Measurements from ENCODE around the gene PTPRA.
"Not testable (repeated sequence)": the region's sequence is repeated elsewhere in the genome, so short reads cannot be mapped to it uniquely, and the experiment has no call there.

The PTPRA gene

GRCh38 chr20:3011752-3012151 is 138.5 kb downstream of the PTPRA start:
- no peak for DNase-seq

DNA sequence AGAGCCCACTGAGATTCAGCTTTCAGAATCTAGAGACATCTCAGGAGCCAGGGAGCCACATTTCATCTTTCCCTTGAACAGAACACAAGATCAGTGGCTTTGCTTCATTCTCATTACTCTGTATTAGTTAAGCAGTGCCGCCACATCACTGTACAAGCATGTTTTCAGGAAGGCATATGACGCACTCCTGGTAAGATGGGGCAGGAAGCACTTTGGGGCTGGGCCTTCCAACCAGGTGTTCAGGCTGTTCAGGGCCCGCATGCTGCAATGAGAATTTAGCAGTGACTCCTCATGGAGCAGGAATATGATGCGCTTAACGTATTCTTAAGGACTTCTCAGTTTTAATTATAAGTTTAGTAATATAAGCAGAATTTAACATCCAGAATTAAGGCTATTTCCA is 140.5 kb downstream of the PTPRA start:
- DNase-seq = no peak

- no peak for DNase-seq
Measured at GRCh38 chr20:3014179-3014578, 140.9 kb downstream of the PTPRA start.

DNA sequence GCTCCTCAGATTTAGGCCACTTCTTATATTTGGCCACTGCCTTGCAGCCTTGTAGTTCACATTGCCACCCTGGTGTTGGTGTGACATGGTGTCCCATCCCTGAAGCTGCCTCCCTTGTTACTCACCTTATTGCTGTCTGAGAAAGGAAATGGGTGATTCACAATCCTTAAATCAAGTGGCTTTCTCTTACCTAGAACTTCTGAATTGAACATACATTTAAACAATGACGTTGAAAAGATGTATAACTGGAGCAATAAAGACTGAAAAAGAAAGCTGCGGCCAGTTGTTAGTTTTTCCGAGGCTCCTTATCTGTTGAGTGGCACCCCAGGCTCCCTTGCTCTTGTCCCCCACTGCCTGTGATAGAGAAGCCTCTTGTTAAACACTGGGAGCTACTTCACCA is 141.4 kb downstream of the PTPRA start:
- no peak for DNase-seq

- DNase-seq = not testable (repeated sequence)
Measured at GRCh38 chr20:3015302-3015701, 142.0 kb downstream of the PTPRA start.

DNA sequence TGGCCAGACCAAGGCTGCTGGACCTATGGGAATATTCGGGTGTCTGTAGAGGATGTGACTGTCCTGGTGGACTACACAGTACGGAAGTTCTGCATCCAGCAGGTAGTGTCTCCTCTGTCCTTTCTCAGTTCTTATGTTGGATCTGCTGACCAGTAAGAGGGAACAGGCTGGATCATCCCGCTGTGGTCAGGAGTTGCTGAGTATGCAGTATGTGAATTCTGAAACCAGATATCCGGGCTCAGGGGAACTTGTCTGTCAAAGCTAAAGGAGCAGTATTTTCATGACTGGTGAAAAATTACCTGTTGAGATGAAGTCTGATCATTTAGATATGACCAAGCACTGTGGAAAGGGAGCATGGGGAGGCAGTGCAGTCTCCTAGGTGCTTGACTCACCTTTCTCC is 148.0 kb downstream of the PTPRA start:
- DNase-seq = no peak

- no peak for DNase-seq
Measured at GRCh38 chr20:3021777-3022176, 148.5 kb downstream of the PTPRA start.

DNA sequence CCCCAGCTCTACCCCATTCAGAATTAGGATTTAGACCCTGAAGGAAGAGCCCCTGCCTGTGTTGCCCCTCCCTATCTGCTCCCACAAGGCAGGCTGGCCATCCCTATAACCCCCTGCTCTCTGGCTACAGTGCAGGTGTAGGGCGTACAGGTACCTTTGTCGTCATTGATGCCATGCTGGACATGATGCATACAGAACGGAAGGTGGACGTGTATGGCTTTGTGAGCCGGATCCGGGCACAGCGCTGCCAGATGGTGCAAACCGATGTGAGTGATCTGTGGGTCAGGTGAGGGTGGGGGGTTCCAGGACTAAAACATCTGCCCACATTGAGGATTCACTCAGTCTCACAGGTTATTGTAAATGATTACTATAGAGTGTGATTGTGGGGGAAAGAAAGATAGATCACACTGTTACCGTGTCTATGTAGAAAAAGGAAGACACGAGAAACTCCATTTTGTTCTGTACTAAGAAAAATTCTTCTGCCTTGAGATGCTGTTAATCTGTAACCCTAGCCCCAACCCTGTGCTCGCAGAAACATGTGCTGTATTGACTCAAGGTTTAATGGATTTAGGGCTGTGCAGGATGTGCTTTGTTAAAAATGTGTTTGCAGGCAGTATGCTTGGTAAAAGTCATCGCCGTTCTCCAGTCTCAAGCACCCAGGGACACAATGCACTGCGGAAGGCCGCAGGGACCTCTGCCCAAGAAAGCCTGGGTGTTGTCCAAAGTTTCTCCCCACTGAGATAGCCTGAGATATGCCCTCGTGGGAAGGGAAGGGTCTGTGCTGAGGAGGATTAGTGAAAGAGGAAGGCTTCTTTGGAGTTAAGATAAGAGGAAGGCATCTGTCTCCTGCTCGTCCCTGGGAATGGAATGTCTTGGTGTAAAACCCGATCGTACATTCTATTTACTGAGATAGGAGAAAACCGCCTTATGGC is 149.5 kb downstream of the PTPRA start:
- not testable (repeated sequence) for DNase-seq

DNA sequence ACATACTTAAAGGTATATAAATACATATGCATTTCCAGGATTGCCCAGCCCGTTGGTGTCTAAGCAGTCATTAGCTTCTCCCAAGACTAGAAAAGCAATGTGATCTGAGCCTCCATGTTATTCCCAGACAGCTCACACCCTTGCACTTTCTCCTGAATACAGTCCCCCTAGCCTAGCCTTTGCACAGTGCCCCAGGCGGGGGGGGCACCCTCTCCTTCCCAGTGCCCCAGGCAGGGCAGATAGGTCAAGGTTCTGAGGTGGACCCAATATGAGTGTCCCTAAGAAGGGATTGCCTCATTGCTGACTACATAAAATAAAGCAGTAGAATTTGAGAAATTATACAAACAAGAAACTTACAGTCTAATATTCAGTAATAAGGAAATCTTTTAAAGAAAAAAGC is 154.7 kb downstream of the PTPRA start:
- DNase-seq = no peak

DNA sequence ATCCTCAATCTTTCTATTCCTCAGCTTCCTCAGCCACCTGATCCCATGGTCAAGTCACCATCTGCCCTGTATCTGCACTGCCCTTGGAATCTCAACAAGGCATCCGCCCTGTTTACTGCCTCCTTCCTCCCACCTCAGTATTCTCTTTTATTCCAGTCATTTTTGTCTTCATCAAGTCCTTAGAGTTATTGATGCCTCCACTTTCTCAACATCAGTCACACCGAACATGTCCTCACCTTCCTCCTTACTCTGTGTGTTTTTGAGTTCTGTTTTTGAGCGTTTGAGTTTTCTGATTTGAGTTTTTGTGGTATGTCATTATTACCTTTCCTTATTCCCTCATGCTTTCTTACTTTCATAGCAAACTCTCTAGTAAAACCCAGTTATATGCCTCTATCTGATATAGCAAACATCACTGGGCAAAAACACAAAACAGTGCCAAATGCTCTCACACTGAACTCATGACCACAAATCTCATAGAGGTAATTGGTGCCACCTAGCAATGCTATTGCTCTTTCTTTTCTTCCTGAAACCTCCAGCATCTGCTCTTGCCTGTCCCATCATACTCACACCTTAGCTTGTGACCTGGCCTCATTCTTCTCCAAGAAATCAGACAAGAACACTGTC is 158.4 kb downstream of the PTPRA start:
- DNase-seq = no peak

DNA sequence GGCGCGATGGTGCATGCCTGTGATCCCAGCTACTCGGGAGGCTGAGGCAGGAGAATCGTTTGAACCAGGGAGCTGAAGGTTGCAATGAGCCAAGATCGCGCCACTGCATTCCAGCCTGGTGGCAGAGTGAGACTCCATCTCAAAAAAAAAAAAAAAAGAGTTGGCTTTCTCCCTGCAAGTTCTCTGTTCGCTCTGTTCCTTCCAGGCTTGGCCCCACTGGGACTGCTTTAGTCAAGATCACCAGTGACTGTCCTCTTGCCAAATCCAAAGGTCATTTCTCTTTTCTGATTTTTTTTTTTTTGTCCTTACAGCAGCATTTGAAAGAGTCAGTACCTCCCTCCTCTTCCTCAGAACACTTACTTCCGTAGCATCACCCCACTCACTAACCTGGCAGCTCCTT is 159.3 kb downstream of the PTPRA start:
- no peak for DNase-seq

GRCh38 chr20:3037654-3038053 is 164.4 kb downstream of the PTPRA start:
- no peak for DNase-seq

DNA sequence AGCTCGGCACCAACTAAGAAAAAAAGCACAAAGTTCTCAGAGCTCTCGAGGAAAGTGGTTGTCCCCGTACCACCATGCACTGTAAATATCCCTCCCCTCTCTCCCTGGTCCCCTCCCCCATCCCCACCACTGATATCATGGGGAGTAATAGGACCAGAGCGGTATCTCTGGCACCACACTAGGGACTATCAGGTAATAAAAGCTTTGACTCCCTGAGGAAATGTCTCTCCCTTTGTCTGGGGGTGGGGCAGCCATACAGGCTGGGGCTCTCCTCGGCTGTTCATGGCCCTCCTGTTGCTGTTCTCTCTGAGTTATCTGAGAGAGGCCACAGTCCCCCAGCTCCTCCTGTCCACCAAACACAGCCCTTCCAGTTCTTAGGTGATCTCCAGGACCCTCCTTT is 165.2 kb downstream of the PTPRA start:
- DNase-seq = no peak

DNA sequence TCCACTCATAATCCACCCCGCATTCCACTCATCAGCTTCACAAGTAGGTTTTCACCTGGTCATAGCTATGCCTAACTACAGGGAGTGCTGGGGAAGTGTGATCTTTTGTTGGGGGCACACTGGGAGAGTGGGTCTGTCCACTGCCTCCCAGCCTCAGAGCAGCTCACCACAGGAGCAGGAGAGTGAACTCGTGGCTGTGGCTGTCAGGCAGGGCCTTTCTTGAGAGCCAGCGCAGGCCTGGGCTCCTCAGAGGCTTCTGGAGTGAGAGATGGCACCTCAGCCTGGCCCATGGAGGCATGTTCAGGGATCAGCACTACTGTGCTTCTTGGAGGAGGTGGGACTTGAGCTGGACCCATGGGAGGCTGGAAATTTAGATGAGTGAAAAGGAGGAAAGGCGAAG is 166.1 kb downstream of the PTPRA start:
- DNase-seq = no peak

DNA sequence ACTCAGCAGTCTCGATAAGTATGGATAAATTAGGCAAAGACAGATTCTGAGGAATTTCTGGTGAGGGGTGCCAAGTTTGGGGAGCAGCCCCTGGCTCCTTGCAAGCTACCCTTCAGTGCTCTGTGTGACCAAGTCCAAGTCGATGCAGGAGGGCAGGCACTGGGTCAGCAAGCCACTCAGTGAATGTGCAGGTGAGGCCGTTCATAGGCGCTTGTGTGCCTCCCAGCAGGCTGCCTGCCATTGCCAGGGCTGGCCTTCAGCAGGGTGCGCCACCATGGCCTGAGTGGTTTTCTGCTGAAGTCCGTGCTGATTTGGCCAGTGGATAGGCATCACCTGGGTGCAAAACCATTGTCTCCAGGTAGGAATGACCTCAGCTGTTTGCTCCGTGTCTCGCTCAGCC is 166.8 kb downstream of the PTPRA start:
- DNase-seq = no peak

DNA sequence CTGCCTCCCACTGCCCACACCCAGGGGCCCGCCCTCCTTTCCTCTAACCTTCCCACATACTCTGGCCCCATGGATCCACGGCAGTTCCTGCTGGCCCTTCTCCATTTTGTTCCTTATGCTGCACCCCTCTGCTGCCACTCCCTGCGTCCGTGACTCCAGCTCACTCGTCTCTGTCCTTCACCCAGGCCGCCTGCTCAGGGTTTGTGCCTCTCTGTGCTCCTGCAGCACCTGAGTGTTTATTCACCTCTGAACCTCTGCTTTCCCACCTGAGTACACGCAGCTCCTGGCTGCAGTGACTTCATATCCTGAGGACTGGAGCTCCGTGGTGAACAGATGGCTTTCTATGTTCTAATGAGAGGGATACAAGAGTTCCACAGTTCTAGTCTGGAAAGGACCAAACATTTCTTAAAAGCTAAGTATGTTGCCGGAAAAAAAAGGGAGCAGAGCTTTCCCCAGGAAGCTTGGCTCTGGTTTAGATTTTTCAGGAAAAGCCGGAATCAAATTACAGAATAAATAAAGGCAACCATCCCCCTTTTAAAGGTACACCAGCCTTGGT is 168.7 kb downstream of the PTPRA start:
- no peak for DNase-seq

DNA sequence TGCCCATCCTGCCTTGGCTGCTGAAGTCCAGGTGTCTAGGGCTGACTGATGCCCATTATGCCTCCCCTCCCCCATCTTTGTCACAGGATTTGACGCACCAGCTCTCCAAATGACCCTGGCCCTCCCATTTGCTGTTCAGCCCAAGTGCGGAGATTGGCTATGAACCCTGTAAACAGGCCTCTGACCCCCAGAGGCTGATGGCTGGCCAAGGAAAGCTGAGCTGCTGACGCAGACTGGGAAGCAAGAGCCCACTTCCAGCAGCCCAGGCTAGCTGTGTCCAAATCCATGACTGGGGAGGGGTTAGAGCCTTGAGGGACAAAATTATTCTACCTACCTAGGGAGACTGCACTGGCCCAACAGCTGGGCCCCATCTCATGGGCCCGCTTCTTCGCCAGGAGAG is 169.3 kb downstream of the PTPRA start:
- DNase-seq = no peak

GRCh38 chr20:3043322-3043721 is 170.0 kb downstream of the PTPRA start, which contains the start of gene GNRH2:
TSS of gene GNRH2 (plus strand) at chr20:3043622. CDS start at chr20:3044415, 793 bp downstream.
- no peak for DNase-seq

DNA sequence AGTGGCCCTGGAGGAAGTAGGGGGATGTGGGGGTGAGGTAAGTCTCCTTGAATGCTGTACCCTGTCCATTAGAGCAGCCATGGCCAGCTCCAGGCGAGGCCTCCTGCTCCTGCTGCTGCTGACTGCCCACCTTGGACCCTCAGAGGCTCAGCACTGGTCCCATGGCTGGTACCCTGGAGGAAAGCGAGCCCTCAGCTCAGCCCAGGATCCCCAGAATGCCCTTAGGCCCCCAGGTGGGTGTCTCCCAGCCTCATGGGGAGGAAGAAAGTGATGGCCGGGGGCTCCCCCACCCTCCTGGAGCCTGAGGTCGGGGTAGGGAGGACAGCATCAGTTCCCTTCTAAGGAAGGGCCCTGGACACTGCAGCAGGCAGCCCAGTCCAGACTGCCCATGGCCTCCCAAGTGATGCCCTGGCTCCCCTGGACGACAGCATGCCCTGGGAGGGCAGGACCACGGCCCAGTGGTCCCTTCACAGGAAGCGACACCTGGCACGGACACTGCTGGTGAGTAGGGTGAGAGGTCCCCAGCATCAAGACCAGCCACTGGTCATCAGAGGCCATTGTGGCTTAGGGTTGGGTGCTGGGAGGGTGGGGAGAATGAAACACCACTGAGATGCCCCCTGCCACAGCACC is 171.2 kb downstream of the PTPRA start:
- no peak for DNase-seq

- no peak for DNase-seq
Measured at GRCh38 chr20:3045042-3045815, 171.9 kb downstream of the PTPRA start.

GRCh38 chr20:3045816-3046676 is 172.8 kb downstream of the PTPRA start, which contains the start of gene MRPS26:
TSS of gene MRPS26 (plus strand) at chr20:3046052. CDS start at chr20:3046069, 17 bp downstream.
- DNase-seq = peak; percentile 93
